Vagina (tissue), 2 donors: Measurements from ENCODE around the gene PLAAT5. TPM values are rescaled to one million over a fixed set of nuclear protein-coding genes. Genes with fewer than 3 reads are reported as not detected.

Experiments used
- DNase-seq, 2 donors: peaks; one replicate each; pipeline ENCODE4 v3.0.0-alpha.2; 2017; ENCODE audit errors: extremely low spot score in 2 of 2
- H3K27ac ChIP-seq: fragments of 200-600 bp; sonication (generic); one replicate; pipeline ENCODE4 v1.5.1; 2019
- H3K27me3 ChIP-seq: fragments of 200-600 bp; sonication (generic); one replicate; pipeline ENCODE4 v1.5.1; 2019
- H3K36me3 ChIP-seq, 2 donors: fragments of 200-600 bp; sonication (generic); one replicate each; pipeline ENCODE4 v1.5.1; 2017 to 2019
- H3K4me1 ChIP-seq: fragments of 200-600 bp; sonication (generic); one replicate; pipeline ENCODE4 v1.5.1; 2019
- H3K4me3 ChIP-seq, 2 donors: fragments of 200-600 bp; sonication (generic); 1 replicate in 1 of 2; 2 replicates in 1 of 2; pipeline ENCODE4 v1.5.1; 2016 to 2019
- H3K9me3 ChIP-seq: fragments of 200-600 bp; sonication (generic); one replicate; pipeline ENCODE4 v1.5.1; 2019
- POLR2A ChIP-seq, 2 donors: fragments of 450-650 bp; IDR thresholded peaks; one replicate each; pipeline ENCODE4 v1.6.1; 2017; ENCODE audit warnings: antibody characterized with exemption in 2 of 2, mild to moderate bottlenecking in 2 of 2, moderate library complexity in 2 of 2
- POLR2AphosphoS5 ChIP-seq, 2 donors: sonication (generic); formaldehyde crosslinking; IDR thresholded peaks; one replicate each; pipeline ENCODE4 v1.9.0; 2017; ENCODE audit warnings: antibody characterized with exemption in 2 of 2, mild to moderate bottlenecking in 2 of 2, low read depth in 1 of 2; ENCODE audit not compliant: insufficient read depth in 1 of 2
- intact Hi-C: fragments of 100-400 bp; cut with DNase I; formaldehyde crosslinking; loops from one replicate; pipeline ENCODE4 v1.15.1; 2023
- total RNA-seq: library from RNA; depleted of rRNA; stranded (reverse); fragments of >200 nt; gene quantifications from one replicate; pipeline ENCODE4 v1.2.3, GENCODE V29; 2016
- TF ChIP-seq, protein P1 (sequence below), 3 experiments: fragments of 450-650 bp in 2 of 3; fragments of 200-600 bp in 1 of 3; sonication (generic) in 1 of 3; IDR thresholded peaks; one replicate each; pipeline ENCODE4 v1.5.1; 2017 to 2019; ENCODE audit warnings: antibody characterized with exemption in 3 of 3, mild to moderate bottlenecking in 2 of 3, moderate library complexity in 2 of 3

The PLAAT5 gene
- total RNA-seq, 1 donor from 2014 or later, result 0.74 TPM

DNA sequence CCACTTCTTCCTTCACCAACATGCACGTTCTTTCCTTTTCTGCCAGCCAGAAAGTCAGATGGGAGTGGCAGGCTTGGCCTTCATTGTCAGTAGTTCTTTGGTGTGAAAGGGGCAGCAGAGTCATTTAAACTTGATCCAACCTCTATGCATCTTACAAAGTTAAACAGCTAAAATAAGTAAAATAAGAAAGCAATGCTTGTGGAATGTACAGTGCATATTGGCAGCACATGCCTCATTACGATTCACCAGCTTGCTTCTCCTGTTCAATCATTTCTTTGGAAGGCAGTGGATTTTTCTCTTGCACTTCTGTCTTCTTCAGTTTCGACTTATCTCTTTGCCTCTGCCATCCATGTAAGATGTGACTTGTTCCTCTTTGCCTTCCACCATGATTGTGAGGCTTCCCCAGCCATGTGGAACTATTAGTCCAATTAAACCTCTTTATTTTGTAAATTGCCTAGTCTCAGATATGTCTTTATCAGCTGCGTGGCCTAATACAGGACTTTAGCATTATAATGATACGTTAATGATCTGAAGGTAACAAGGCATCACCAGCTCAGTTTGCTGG, 29.7 kb upstream of the PLAAT5 start:
- no peaks in the 10 kb centered on the region for H3K9me3 ChIP-seq
- TF ChIP-seq, protein P1, sequence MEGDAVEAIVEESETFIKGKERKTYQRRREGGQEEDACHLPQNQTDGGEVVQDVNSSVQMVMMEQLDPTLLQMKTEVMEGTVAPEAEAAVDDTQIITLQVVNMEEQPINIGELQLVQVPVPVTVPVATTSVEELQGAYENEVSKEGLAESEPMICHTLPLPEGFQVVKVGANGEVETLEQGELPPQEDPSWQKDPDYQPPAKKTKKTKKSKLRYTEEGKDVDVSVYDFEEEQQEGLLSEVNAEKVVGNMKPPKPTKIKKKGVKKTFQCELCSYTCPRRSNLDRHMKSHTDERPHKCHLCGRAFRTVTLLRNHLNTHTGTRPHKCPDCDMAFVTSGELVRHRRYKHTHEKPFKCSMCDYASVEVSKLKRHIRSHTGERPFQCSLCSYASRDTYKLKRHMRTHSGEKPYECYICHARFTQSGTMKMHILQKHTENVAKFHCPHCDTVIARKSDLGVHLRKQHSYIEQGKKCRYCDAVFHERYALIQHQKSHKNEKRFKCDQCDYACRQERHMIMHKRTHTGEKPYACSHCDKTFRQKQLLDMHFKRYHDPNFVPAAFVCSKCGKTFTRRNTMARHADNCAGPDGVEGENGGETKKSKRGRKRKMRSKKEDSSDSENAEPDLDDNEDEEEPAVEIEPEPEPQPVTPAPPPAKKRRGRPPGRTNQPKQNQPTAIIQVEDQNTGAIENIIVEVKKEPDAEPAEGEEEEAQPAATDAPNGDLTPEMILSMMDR (IDR thresholded peaks at IDR 0.05), result no peak
- TF ChIP-seq POLR2A (IDR thresholded peaks at IDR 0.05) (no peak), POLR2AphosphoS5 (IDR thresholded peaks at IDR 0.05; ENCODE audit: insufficient read depth in 1 of 2, low read depth in 1 of 2) (no peak)
- H3K27ac ChIP-seq, result no peak overlapping the region
- no peaks in the 10 kb centered on the region for H3K4me1 ChIP-seq
- H3K27me3 ChIP-seq, result no peaks in the 10 kb centered on the region
- intact Hi-C loops, result no loop called here
- no peak overlapping the region for H3K4me3 ChIP-seq
- no peak for DNase-seq
- no peaks in the 10 kb centered on the region for H3K36me3 ChIP-seq

DNA sequence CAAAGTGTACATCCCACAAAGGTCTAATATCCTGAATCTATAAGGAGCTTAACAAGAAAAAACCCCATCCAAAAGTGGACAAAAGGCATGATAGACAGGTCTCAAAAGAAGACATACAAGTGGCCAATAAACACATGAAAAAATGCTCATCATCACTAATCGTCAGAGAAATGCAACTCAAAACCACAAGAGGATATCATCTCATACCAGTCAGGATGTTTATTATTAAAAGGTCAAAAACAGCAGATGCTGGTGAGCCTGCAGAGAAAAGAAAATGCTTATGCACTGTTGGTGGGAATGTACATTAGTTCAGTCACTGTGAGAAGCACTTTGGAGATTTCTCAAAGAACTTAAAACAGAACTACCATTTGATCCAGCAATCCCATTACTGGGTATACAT, 27.6 kb upstream of the PLAAT5 start:
- intact Hi-C loops, result no loop called here
- Histone ChIP-seq H3K4me3 (no peak overlapping the region), H3K27ac (no peak overlapping the region), H3K9me3 (no peaks in the 10 kb centered on the region), H3K4me1 (no peaks in the 10 kb centered on the region), H3K27me3 (no peaks in the 10 kb centered on the region), H3K36me3 (no peaks in the 10 kb centered on the region)
- DNase-seq, result no peak
- no peak for TF ChIP-seq POLR2A (IDR thresholded peaks at IDR 0.05)
- no peak for TF ChIP-seq POLR2AphosphoS5 (IDR thresholded peaks at IDR 0.05; ENCODE audit: insufficient read depth in 1 of 2, low read depth in 1 of 2)
- TF ChIP-seq, protein P1 (IDR thresholded peaks at IDR 0.05), result no peak

DNA sequence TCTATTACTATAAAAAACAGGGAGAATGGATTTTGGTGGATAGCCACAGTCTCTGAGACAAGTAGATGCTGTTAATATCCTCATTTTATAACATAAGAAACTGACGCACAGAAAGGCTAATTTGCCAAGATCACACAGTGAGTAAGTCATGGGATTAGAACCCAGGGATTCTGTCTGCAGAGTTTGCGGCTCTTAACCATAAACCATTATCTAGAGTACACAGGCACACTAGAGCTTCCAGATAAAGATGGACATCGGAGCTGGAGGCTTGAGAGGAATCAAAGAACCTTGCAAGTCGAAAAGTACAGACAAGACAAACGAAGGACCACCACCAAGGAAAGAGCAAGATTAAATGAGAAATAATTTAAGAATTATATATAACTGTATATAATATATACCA, 26.2 kb upstream of the PLAAT5 start:
- Histone ChIP-seq H3K9me3 (no peaks in the 10 kb centered on the region), H3K27me3 (no peaks in the 10 kb centered on the region), H3K27ac (no peak overlapping the region), H3K36me3 (no peaks in the 10 kb centered on the region), H3K4me1 (no peaks in the 10 kb centered on the region), H3K4me3 (no peak overlapping the region)
- TF ChIP-seq POLR2A (IDR thresholded peaks at IDR 0.05) (no peak), POLR2AphosphoS5 (IDR thresholded peaks at IDR 0.05; ENCODE audit: insufficient read depth in 1 of 2, low read depth in 1 of 2) (no peak)
- TF ChIP-seq, protein P1 (IDR thresholded peaks at IDR 0.05), result no peak
- DNase-seq, result no peak
- intact Hi-C loops, result no loop called here

DNA sequence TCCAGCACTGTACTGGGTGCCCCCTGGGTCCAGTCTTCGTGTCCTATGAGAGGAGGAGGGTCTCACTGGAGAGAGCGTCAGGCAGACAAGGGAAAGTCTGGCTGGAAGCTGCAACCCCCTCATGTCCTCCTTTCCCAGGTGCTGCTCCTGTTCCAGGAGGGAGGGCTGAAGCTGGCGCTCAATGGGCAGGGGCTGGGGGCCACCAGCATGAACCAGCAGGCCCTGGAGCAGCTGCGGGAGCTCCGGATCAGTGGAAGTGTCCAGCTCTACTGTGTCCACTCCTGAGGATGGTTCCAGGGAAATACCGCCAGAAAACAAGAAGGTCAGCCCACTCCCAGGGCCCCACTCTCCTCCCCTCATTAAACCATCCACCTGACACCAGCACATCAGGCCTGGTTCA, 25.1 kb upstream of the PLAAT5 start:
- DNase-seq, result no peak
- TF ChIP-seq, protein P1 (IDR thresholded peaks at IDR 0.05), result no peak
- no peak for TF ChIP-seq POLR2A (IDR thresholded peaks at IDR 0.05)
- intact Hi-C loops, result no loop called here
- Histone ChIP-seq H3K27ac (no peak overlapping the region), H3K36me3 (no peaks in the 10 kb centered on the region), H3K9me3 (no peaks in the 10 kb centered on the region), H3K27me3 (no peaks in the 10 kb centered on the region), H3K4me3 (no peak overlapping the region), H3K4me1 (no peaks in the 10 kb centered on the region)

DNA sequence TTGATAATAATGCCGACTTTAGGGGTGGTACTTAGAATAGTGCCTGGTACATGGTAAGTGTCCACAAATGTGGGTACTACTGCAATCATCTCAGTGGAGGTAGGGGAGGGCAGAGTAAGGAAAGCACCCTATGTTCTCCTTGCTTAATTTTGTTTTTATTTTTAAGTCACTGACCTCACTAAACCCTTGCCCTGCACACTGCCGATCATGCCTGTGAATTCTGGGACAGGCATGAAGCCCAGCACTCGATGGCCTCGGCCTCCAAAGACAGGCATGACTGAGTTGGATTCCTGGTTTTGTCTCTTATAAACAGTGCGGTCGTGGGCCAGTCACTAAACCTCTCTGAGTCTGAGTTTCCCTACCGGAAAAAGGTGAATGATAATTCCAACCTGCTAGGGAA, 21.8 kb upstream of the PLAAT5 start:
- DNase-seq, result no peak
- H3K27ac ChIP-seq, result no peak overlapping the region
- intact Hi-C loops, result no loop called here
- H3K9me3 ChIP-seq, result no peaks in the 10 kb centered on the region
- H3K27me3 ChIP-seq, result no peaks in the 10 kb centered on the region
- TF ChIP-seq POLR2A (IDR thresholded peaks at IDR 0.05), result no peak
- TF ChIP-seq, protein P1 (IDR thresholded peaks at IDR 0.05), result no peak
- TF ChIP-seq POLR2AphosphoS5 (IDR thresholded peaks at IDR 0.05; ENCODE audit: insufficient read depth in 1 of 2, low read depth in 1 of 2), result no peak
- no peak overlapping the region for H3K4me3 ChIP-seq
- H3K4me1 ChIP-seq, result no peaks in the 10 kb centered on the region
- H3K36me3 ChIP-seq, result no peaks in the 10 kb centered on the region
